Left kidney (tissue), 8 donors: ENCODE measurements around the gene MORN2. TPM values are rescaled to one million over a fixed set of nuclear protein-coding genes. Genes with fewer than 3 reads are reported as not detected.
"Not testable (repeated sequence)": the region's sequence is repeated elsewhere in the genome, so short reads cannot be mapped to it uniquely, and the experiment has no call there.

Experiments used
- DNase-seq: peaks from one replicate; pipeline ENCODE4 v3.0.0-alpha.2; 2013
- long read RNA-seq, 8 donors: transcript quantifications; one replicate each; lab custom pipeline, GENCODE V29; 2026
- polyA plus RNA-seq: library from polyadenylated mRNA; unstranded; fragments of 120-200 nt; gene quantifications from one replicate; pipeline ENCODE4 v1.2.1, GENCODE V29; 2013; ENCODE audit not compliant: insufficient read length

Gene MORN2
- 50.5 TPM for polyA plus RNA-seq
- long read RNA-seq, donor 1, transcript MORN2-201 (5 exons, 739 nt) = major isoform, 23 of 23 reads
- long read RNA-seq, donor 1, partial matches to known transcripts = 0 of 23 reads
- long read RNA-seq, donor 1, other reads (novel, unspliced or antisense) = 0 of 23 reads
- long read RNA-seq, donor 2, transcript MORN2-201 (5 exons, 739 nt) = major isoform, 41 of 48 reads
- long read RNA-seq, donor 2, partial matches to known transcripts = 7 of 48 reads
- long read RNA-seq, donor 2, other reads (novel, unspliced or antisense) = 0 of 48 reads
- long read RNA-seq, donor 3, transcript MORN2-201 (5 exons, 739 nt) = major isoform, 21 of 26 reads
- long read RNA-seq, donor 3, partial matches to known transcripts = 5 of 26 reads
- long read RNA-seq, donor 3, other reads (novel, unspliced or antisense) = 0 of 26 reads
- long read RNA-seq, donor 4, transcript MORN2-201 (5 exons, 739 nt) = major isoform, 10 of 19 reads
- long read RNA-seq, donor 4, partial matches to known transcripts = 9 of 19 reads
- long read RNA-seq, donor 4, other reads (novel, unspliced or antisense) = 0 of 19 reads
- long read RNA-seq, donor 5, transcript MORN2-201 (5 exons, 739 nt) = major isoform, 68 of 68 reads
- long read RNA-seq, donor 5, partial matches to known transcripts = 0 of 68 reads
- long read RNA-seq, donor 5, other reads (novel, unspliced or antisense) = 0 of 68 reads
- long read RNA-seq, donor 6, transcript MORN2-201 (5 exons, 739 nt) = major isoform, 29 of 44 reads
- long read RNA-seq, donor 6, partial matches to known transcripts = 15 of 44 reads
- long read RNA-seq, donor 6, other reads (novel, unspliced or antisense) = 0 of 44 reads
- long read RNA-seq, donor 7, transcript MORN2-201 (5 exons, 739 nt) = major isoform, 32 of 39 reads
- long read RNA-seq, donor 7, partial matches to known transcripts = 7 of 39 reads
- long read RNA-seq, donor 7, other reads (novel, unspliced or antisense) = 0 of 39 reads
- long read RNA-seq, donor 8, transcript MORN2-201 (5 exons, 739 nt) = major isoform, 14 of 14 reads
- long read RNA-seq, donor 8, partial matches to known transcripts = 0 of 14 reads
- long read RNA-seq, donor 8, other reads (novel, unspliced or antisense) = 0 of 14 reads

GRCh38 chr2:38875576-38876367 lies at the start of gene MORN2, which contains the start of gene DHX57:
MORN2 (plus strand) TSS chr2:38875976.
DHX57 (minus strand) TSS chr2:38875934; CDS start chr2:38868405, 7,529 bp downstream.
- DNase-seq = peak; percentile 84

- DNase-seq = not testable (repeated sequence)
Observed at GRCh38 chr2:38827539-38828145, 48.1 kb upstream of the MORN2 start.

GRCh38 chr2:38828460-38828859 lies 47.3 kb upstream of the MORN2 start:
- no peak for DNase-seq

GRCh38 chr2:38829971-38830370 lies 45.8 kb upstream of the MORN2 start:
- DNase-seq = no peak

- no peak for DNase-seq
Observed at GRCh38 chr2:38830526-38831159, 45.1 kb upstream of the MORN2 start.

DNA sequence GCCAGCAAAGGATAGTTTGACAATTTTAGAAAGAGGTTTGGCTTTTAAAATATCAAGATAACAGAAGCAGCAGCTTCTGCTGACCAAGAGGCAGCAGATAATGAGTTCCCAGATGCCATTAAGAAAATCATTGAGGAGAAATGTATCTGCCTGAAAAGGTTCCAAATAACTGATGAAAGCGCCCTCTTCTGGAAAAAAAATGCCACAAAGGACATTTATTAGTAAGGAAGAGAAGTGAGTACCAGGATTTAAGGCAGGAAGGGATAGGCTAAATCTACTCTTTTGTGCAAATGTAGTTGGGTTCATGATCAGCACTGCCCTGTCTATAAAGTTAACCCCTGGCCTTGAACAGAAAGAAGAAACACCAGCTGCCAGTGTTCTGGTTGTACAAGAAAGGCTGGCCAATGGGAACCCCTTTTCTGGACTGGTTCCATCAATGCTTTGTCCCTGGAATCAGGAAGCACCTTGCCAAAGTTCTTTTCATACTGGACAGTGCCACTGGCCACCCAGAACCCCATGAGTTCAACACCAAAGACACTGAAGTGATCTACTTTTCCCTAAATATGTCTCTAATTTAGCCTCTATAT lies 40.7 kb upstream of the MORN2 start:
- DNase-seq = no peak

DNA sequence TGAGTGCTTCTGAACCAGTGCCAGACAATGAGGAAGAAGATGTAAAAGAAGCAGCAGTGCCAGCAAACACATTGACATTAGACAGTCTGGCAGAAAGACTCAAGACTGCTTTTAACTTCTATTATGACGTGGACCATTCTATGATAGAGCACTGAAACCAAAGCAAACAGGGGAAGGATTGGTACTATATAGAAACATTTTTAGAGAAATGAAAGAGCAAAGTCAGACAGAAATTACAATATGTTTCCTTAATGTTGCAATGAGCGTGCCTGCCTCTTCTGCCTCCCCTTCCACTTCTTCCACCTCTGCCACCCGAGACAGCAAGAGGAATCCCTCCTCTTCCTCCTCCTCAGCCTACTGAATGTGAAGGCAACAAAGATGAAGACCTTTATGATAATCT lies 39.8 kb upstream of the MORN2 start:
- DNase-seq = no peak

DNA sequence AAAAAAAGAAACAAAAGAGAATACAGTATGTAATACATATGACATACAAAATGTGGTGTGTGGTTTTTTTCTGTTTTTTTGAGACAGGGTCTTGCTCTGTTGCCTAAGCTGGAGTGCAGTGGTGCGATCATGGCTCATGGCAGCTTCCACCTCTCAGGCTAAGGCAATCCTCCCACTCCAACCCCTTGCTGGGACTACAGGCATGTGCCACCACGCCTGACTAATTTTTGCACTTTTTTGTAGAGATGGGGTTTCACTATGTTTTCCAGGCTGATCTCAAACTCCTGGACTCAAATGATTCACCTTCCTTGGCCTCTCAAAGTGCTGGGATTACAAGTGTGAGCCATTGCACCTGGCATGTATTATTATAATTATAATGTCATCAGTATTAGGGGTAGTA lies 39.0 kb upstream of the MORN2 start:
- DNase-seq = no peak

GRCh38 chr2:38850045-38850444 lies 25.7 kb upstream of the MORN2 start:
- DNase-seq = no peak

- no peak for DNase-seq
Observed at GRCh38 chr2:38856165-38856564, 19.6 kb upstream of the MORN2 start.

DNA sequence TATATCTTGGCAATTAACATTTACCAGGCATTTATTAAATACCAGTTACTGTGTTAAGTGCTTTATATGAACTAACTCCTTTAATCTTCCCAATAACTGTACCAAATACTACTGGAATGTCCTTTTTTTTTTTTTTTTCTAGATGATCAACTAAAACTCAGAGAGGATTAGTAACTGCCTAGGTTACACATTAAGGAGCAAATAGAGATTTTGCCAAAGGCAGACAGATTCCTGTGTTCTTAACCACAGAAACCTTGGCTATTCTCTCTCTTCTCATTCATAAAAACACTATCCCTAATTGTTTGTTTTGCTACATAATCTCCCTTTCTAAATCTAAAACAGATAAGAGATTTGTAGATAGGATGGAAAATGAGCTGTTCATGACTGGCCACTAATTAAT lies 13.3 kb upstream of the MORN2 start:
- DNase-seq = no peak

DNA sequence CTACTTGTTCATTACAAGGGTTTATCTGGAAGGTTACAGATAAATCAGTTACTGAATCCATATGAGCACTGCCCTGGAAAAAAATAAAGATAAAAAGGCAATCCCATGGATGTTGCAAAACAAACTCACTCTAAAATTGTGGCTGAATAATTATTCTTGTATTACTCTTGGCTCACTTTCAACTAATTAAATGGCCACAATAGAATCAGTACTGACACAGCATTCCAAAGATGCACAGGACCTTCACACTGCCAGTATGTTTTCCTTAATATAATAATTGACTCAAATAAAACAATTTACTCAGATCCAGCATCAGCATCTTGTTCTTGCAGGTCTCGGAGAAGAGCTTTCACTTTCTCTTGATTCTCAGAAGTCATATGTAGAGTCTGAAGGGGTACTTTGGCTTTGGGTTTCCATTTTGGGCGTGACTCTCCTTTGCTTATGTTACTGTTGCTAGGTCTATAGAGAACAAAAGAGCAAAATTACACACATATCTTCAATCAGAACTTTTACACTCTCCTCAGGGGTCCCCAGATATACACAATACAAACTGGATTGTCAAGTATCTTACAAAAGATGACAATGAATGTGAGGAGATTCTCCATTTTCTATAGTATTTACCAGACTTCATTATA lies 12.6 kb upstream of the MORN2 start:
- DNase-seq = no peak

GRCh38 chr2:38866773-38867443 lies 8.9 kb upstream of the MORN2 start:
- DNase-seq = no peak

GRCh38 chr2:38871432-38871831 lies 4.3 kb upstream of the MORN2 start:
- no peak for DNase-seq

GRCh38 chr2:38873763-38874162 lies 2.0 kb upstream of the MORN2 start:
- no peak for DNase-seq

- DNase-seq = no peak
Observed at GRCh38 chr2:38875227-38875575, 575 bp upstream of the MORN2 start.

DNA sequence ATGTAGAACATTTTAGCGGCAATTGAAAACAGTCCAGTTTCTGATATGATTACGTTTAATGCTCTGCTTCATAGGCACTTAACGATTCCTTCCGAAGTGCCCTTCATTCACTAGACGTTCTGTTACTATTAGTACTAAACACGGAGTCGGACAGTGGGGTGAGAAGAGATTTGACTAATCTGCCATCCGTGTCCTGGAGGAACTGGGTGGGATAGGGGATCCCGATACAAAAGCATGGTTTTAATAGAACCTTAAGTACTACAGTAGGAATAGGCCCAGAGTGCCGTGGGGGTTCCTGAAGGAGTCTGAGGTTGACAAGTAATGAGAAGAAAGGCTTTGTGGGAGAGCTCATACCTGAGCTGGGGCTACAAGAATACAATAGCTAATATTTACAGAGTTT lies 631 bp downstream of the MORN2 start:
- DNase-seq = peak; percentile 1

DNA sequence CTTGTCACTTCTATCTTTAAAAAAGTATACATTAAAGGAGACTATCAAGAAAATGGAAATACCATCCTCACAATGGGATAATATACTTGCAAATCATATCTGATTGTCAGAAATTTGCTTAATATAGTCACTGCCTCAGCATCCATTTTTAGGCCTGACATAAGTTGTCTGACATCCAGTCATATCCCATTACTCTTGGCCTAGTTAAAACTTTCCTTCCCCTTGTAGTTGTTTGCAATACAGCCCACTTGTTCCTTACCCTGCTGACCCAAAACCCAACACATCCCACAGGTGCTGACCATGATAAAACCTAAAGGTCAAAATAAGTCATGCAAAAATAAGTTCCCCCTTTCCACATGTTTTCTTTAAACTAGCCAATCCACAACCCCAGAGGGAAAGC lies 10.3 kb downstream of the MORN2 start:
- DNase-seq = no peak

DNA sequence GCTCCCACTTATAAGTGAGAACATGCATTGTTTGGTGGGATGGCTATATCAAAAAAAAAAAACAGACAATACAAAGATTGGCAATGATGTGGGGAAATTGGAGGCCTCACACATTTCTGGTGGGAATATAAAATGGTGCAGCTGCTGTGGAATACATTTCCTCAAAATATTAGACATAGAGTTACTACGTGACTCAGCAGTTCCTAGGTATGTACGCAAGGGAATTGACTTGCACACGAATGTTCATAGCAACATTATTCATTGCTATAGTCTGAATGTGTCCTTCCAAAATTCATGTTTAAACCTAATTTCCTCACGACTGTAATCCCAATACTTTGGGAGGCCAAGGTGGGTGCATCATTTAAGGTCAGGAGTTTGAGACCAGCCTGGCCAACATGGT lies 11.6 kb downstream of the MORN2 start:
- DNase-seq = no peak
